Stimulated activated CD8-positive, alpha-beta memory T cell treated with anti-CD3 and anti-CD28 coated beads, Interleukin-4, amount 100 ng/mL, for 24 hours (primary cell): ENCODE results near the gene MRRF.
A peak's percentile ranks its signal among the peaks of the same experiment; 100 is the strongest.

ENCODE experiments used
- DNase-seq: peaks from one replicate; pipeline ENCODE4 v3.0.0-alpha.2; 2020; ENCODE audit warnings: low read depth

The MRRF gene

GRCh38 chr9:122228568-122229484 lies 35.9 kb upstream of the MRRF start, which contains the start of gene LHX6:
Gene LHX6, minus strand, starts transcription at chr9:122228957. Its CDS starts 217 bp downstream, at chr9:122228740.
- DNase-seq: no peak

DNA sequence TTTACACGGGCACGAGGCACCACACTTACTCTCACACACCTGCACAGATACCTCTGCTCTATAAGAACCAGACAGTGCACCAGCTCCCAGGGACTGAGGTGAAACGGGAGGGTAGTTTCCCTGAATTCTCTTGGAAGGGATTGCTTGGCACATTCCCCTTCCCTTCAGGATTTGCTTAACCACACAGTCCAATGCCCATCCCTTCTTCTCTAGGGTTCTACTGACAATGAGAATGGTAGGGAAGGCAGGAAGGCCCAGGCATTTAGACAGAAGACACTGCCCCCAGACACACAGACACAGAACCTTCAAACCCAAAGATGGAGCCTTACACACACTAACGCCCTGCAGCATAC lies 35.2 kb upstream of the MRRF start:
- DNase-seq: no peak

DNA sequence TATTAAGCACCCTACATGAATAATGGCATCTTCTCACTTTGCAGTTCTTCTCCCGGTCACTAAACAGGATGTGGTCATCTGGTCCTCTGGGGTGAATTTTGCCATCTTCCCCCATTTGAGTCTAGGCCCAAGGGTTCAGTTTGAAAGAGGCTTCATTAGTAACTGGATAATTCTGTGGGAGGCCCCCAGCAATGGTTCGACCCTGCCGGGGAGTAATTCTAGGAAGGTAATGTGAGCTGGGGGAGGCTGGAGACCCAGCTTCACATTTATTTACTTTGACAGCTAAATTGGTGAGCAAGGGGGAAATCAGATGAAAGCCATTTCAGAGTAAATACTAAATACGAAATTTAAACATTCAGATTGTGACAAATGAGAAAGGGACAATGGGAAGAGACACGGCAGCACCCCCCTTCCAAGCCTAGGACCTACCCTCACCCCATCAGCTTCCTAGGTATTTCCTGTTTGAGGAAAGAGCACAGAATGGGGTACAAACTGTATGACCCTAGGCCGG lies 31.8 kb upstream of the MRRF start:
- no peak for DNase-seq

DNA sequence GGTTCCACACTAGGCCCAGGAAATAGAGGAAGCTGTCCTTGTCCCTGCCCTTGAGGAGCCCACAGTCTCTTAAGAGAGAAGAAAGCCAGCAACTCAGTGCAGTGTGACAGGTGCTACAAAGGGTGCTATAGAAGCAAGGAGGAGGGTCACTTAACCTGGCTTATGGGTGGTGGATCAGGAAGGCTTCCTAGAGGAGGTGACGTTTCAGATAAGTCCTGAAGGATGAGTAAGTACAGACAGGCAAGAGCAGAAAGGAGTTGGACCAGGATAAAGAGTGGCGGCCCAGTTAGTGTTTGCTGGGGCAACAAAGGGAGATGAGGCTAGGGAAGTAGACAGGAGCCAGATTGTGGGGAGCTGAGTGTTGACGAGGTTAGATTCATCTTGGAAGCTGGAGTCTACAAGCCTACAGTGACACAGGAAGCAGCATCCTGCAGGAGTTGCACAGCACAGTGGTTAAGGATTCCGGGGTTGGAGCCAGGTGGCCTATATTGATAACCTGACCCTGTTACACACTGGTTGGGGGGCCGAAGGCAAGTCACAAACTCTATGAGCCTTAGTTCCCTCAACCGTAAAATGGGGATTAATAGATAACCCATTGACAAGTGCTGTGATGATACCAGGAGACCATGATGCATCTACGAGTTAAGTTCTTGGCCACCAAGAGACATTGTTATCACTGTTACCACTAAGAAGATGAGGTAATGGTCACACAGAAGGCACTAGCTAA lies 30.5 kb upstream of the MRRF start:
- no peak for DNase-seq

DNA sequence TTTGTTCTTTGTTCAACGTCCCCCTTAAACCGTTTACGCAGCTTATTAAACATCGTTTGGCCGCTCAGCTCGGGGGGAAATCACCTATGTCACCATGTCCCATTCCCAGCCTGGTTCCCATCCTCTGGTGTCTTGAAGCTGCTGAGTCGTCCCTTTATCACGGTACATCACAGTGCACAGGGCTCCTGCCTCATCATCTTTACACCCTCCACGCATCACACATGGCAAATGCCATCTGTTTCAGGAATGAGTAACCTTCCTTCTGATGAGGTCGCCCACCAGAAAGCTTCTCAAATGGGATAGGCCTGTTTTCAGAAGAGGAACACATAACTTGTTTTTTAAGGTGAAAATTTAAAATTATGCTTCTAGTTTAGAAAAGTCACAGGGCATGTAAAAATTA lies 28.0 kb upstream of the MRRF start:
- DNase-seq: no peak

- DNase-seq: no peak
Measured at GRCh38 chr9:122239722-122240121, 25.0 kb upstream of the MRRF start.

DNA sequence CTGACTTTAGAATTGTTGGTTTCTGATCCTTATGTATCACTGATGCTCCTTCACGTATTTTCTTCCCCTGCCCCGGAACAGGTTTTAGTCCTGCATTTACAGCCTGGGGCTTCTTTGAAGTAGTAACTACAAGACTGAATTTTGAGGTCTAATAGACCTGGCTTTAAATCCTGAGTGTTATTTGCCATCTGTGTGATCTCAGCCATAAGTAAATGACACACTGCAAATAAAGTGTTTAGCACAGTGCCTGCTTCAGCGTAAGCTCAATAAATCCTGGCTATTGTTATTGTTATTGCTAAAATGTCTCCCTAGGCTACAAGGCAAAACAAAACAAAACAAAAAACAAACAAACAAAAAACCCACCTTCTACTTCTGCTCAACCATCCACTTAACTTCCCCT lies 20.3 kb upstream of the MRRF start:
- no peak for DNase-seq

- DNase-seq: no peak
Measured at GRCh38 chr9:122246666-122247065, 18.0 kb upstream of the MRRF start.

- no peak for DNase-seq
Measured at GRCh38 chr9:122248448-122248865, 16.2 kb upstream of the MRRF start.

- DNase-seq: no peak
Measured at GRCh38 chr9:122251351-122251750, 13.3 kb upstream of the MRRF start.

GRCh38 chr9:122252796-122253195 lies 11.9 kb upstream of the MRRF start:
- DNase-seq: no peak

DNA sequence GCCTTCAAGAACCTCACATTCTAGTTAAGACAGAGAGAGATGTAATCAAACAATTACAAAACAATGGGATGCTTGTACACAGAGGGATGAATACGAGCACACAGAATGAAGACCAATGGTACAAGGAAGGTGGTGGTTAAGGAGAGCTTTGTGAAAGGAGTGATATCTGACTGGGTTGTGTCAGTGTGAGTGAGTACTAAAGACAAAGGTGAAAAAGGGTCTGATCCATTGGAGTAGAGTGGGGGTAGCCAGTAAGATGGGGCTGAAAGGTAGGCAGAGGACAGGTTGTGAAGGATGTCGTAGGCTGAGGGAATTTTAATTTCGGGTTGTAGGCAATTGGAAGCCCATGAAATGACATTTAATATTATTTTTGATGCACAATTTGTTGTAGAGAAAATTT lies 9.9 kb upstream of the MRRF start:
- no peak for DNase-seq

- no peak for DNase-seq
Measured at GRCh38 chr9:122256206-122256605, 8.5 kb upstream of the MRRF start.

- no peak for DNase-seq
Measured at GRCh38 chr9:122258886-122259415, 5.7 kb upstream of the MRRF start.

GRCh38 chr9:122261469-122261881 lies 3.2 kb upstream of the MRRF start:
- DNase-seq: no peak

DNA sequence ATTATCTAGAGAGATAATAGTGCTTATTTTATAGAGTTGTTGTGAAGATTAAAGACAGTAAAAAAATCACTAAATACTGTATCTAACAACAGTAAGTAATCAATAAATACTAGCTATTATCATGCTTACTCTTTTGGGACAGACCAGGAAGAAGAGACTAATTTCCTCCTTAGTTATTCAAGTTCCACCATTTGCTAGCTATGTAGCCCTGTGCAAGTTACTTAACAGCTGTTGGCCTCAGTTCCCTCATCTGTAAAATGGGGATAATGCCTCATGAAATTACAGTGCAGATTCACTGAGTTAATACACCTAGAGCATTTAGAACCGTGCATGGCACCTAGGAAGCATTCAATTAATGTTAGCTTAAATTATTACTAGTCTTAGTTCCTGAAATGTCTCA lies 2.6 kb upstream of the MRRF start:
- DNase-seq: no peak

- DNase-seq: no peak
Measured at GRCh38 chr9:122263699-122264349, 858 bp upstream of the MRRF start.

- DNase-seq: peak; percentile 1
Measured at GRCh38 chr9:122265149-122265915, 650 bp downstream of the MRRF start.

- DNase-seq: no peak
Measured at GRCh38 chr9:122268041-122268814, 3.5 kb downstream of the MRRF start.

DNA sequence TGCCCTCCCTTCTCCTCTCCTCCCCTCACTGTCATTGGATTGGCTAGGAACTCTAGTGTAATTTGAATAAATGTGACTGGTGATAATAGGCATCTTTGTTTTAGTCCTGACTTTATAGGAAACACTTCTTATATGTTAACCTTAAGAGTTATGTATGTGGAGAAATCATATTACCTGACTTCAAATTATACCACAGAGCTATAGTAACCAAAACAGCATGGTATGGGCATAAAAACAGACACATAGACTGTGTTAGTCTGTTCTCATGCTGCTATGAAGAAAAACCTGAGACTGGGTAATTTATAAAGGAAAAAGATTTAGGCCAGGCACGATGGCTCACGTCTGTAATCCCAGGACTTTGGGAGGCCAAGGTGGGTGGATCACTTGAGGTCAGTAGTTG lies 9.4 kb downstream of the MRRF start:
- no peak for DNase-seq

DNA sequence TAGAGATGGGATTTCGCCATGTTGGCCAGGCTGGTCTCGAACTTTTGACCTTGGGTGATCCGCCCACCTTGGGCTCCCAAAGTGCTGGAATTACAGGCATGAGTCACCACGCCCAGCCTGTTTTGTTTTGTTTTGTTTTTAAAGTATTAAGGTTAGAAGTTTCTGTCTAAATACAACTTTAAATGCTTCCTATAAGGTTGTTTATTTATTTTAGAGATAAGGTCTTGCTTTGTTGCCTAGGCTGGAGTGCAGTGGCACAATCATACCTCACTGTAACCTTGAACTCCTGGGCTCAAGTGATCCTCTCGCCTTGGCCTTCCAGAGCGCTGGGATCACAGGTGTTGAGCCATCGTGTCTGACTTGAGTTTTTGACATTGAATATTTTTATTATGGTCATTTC lies 11.4 kb downstream of the MRRF start:
- DNase-seq: no peak
